Tibial nerve (tissue), 4 donors: ENCODE results near the gene NCAM2.

Source experiments
- CTCF ChIP-seq, 5 experiments: fragments of 200-600 bp in 3 of 5; fragments of 450-650 bp in 2 of 5; sonication (generic) in 3 of 5; IDR thresholded peaks; one replicate each; pipeline ENCODE4 v1.5.1; 2016 to 2019; ENCODE audit warnings: antibody characterized with exemption in 5 of 5, mild to moderate bottlenecking in 3 of 5, moderate library complexity in 2 of 5
- EP300 ChIP-seq, 2 donors: sonication (generic); formaldehyde crosslinking; IDR thresholded peaks; one replicate each; pipeline ENCODE4 v1.6.1; 2017; ENCODE audit warnings: antibody characterized with exemption in 2 of 2, mild to moderate bottlenecking in 1 of 2
- POLR2A ChIP-seq, 2 donors: fragments of 450-650 bp; IDR thresholded peaks; one replicate each; pipeline ENCODE4 v1.6.1; 2017; ENCODE audit warnings: antibody characterized with exemption in 2 of 2, mild to moderate bottlenecking in 2 of 2, moderate library complexity in 2 of 2

DNA sequence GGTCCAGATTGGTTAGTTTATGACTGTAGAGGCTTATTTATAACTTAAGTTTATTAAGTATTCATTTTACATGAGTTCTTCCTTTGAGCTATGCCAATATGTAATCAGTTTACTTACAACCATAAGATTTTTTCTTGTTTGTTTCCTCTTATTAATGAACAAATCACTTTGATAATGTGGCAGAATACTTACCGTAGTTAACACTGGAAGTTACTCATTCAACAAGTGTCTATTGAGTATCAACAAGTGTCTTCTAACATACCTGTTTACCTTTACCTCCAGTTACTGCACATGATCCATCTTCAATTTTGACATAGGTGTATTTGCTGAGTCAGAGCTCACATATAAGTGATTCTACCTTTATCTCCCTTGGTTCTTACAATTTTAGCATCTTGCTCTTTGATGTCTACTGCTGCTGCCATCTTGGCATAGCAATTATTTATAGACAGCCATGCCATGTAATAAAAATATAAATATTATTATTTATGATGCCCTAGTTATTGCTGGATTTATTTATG is 205.7 kb downstream of the NCAM2 start:
- TF ChIP-seq CTCF (IDR thresholded peaks at IDR 0.05) (no peak), EP300 (IDR thresholded peaks at IDR 0.05) (no peak), POLR2A (IDR thresholded peaks at IDR 0.05) (no peak)
